Measurements from ENCODE around the gene MYO3B.

Gene MYO3B

DNA sequence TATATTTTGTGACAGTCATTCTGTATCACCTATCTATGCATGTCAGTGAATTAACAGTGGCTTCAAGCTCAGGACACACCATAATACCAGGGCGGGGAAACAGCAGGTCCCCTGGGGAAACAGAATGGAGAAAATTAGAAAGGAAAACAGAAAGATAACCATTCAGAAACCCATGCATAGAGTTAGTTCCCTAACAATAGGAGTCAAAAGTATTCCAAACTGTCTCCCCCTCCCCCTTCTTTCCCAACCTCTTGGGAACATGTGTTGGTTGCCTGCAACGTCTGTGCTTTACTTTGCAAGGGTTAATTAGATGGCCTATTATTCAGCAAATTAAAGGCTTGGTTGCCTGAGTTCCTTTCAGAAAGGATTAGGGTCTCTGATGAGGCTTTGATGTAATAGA is 176.4 kb downstream of the MYO3B start:
- no peak for DNase-seq (ENCODE audit: low read depth)

DNA sequence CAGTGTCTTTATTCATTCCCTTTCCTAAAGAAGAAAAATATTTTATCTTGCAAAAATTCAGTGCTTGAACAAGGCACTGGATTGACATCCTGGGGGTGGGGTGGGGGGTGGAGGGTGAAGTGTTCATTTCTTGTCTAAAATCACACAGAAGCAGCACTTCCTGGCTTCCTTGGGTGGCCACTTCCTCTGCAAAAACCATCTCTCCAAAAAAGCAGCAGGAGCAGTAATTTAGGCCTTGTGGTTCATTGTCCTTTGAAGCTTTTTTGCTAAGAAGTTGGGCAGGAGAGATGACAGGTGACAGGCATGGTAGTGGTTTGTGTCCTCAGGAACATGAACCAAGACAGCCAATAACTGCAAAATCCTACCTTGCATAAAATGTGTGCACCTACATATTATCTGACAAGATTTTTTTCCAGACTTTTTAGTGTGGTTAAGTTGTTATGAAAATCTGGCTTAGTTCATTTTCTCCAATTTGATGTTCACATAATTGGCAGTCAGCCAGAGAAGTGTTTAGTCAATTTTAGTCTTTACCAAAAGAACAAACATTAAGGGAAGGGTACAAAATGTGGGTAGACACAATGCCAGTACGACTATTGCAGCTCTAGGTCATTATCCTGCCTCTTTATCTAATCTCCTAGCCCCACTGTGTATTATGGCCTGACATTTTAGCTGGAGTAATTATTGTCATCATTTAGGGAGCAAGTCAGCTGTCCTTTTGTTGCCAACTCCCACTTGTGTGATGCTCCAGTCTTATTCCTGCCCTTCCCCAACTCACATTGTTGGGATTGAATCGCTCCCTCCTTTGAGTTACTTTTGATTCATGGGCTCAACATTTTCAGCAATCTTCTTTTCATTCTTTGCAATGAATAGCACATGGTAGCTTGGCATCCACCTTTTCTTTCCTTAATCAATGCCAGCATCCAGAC is 177.2 kb downstream of the MYO3B start:
- H3K4me3 ChIP-seq (ENCODE audit: low read depth, low read length): no peak overlapping the region
- no peak for DNase-seq (ENCODE audit: low read depth)

More for the DNA sequence above, 176.4 kb downstream of the MYO3B start:
- H3K4me3 ChIP-seq (ENCODE audit: low read depth, low read length): no peak overlapping the region

DNA sequence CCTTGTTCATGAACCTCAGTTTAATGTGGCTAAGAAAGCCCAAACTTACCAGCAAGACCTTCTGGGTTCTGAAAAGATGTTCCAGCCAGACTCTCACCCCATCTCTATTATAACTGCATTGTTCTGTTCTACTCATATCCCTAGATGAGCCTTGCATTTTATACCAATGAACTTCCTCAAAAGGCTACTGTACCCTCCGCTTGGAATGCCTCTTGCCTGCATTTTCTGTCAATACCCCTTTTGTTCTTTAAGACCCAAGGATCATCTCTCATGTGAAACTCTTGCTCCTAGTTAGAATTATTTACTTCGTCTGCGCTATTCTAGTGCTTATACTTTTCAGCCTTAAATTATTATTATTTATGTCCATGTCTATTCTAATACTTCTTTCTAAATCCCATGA is 181.5 kb downstream of the MYO3B start:
- H3K4me3 ChIP-seq (ENCODE audit: low read depth, low read length): no peak overlapping the region
- DNase-seq (ENCODE audit: low read depth): no peak

DNA sequence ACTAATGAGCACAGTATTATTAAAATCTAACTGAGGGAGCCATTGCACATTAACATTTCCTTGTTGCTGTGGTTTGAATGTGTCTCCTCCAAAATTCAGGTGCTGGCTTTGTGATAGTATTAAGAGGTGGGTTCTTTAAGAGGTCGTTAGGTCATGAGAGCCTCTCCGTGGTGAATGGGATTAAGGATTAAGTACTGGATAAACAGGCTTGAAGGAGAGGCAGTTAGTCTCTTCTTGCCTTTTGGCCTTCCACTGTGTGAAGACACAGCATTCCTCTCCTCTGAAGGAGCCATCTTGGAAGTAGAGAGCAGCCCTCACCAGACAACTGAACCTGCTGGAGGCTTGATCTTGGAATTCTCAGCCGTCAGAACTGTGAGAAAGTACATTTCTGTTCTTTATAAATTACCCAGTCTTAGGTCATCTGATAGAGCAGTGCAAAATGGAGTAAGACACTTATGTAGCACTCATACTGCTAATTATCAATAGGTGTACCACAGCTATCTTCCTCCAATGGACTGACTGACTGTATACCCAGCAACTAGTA is 182.7 kb downstream of the MYO3B start:
- DNase-seq (ENCODE audit: low read depth): no peak
- H3K4me3 ChIP-seq (ENCODE audit: low read depth, low read length): no peak overlapping the region

DNA sequence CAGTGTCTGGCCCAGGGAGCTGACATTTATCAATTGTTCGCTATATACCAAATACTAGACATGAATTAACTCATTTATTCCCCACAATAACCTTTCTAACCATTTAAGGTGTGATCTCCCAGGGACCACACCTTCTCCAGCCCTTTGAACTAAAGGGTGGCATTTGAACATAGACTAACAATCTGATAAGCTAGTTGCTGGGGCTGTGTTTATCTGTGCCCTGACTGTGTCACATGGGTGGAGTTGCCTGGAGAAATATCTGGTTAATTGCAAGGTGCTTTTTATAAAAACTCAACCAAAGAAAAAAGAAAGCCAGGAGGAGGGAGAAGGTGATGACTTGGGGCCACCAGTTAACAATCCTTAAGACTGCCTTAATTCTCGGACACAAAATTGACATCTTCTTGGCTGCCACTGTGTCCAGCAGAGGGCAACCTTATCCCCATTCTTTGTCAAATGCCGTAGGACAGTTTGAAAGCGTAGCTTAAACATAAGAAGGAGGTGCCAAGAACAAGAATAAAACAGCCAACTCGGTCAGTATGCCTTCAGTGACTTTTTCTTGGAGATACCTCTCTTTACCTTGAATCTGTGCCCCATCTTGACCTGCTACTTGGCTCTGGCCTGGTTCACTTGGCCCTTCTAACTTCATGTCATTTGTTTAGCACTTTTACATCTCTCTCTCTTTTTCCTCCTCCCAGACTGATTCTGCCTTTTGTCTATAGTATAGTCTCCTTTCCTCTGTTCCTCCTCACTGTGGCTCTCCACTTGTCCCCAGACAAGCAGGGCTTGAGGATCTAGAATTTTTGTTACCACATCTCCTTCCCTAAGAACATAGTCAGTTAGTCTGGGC is 183.4 kb downstream of the MYO3B start:
- DNase-seq (ENCODE audit: low read depth): no peak
- no peak overlapping the region for H3K4me3 ChIP-seq (ENCODE audit: low read depth, low read length)

DNA sequence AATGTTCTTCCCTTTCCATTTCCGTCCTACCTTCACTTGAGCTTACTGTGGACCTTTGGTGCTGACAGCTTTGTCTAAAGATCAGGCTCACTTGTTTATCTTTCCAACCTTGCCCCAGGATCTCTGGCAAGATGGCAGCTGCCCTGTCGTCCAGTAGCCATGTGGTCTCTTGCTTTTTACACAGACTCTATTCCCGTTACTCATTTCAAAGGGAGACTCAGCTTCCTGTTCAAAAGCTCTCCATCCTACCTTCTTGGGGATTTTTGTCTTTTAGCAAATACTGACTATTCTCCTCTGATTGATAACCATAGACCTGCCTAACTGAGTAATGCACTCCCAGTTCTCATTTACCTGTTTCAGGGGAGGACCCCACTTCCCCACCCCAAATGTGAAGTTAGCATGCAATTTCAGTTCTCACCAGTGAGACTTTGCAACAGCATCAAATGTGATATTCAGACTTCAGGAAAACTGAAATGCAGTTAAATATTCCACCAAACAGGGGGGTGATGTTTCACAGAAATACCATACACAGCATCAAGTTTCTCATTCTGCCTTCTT is 184.4 kb downstream of the MYO3B start:
- H3K4me3 ChIP-seq (ENCODE audit: low read depth, low read length): no peak overlapping the region
- DNase-seq (ENCODE audit: low read depth): no peak

DNA sequence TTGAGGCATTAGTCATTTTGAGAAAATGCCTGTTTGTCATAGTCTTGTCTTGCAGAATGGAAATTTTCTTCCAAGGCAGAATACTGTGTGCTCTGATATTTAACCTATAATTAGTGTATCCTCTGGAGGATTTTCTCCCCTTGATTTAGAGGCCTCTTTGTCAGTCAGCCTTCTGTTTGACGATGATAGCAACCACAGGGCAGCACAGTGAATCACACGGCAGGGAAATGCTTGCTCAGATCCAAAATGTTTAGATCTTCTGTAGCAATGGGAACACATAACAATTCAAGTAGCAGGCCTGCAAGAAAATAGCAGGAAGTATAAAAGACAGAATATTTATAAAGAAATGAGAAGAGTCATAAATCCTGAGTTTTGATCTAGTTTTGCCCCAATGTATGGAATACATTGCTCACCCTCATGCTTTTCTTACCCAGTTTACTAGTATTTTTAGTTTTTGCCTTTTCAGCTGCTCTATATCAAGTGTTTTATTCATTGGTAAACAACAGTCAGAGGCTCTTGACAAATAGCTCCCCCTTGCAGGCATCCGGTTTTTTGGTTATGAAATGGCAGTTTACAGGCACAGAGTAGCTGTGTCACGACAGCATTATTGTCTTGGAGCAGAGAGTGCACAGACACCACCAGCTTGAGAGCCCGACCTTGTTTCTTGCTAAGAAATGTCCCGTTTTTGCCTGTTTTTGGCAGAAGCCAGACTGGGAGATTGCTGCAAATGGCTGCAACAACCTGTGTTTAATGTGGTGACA is 185.1 kb downstream of the MYO3B start:
- DNase-seq (ENCODE audit: low read depth): no peak
- H3K4me3 ChIP-seq (ENCODE audit: low read depth, low read length): no peak overlapping the region

DNA sequence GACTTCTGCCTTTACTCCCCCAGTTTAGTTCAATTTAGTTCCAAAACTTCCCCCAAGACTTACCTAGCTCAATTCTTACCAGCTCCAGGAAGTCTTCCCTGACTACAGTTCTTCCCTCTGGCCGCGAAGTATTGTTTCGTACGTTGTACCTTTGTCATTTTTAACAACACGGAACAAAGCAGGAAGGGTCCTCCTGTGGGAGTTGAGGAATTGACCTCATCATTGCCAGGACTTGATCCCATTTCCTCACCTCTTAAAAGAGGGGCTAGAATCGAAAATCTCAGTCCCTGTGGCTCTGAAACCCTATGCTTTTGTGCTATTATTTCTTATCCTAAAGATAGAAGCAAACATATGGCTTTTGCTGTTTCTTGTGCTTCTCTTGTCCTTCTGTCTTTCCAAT is 187.1 kb downstream of the MYO3B start:
- H3K4me3 ChIP-seq (ENCODE audit: low read depth, low read length): no peak overlapping the region
- DNase-seq (ENCODE audit: low read depth): no peak

DNA sequence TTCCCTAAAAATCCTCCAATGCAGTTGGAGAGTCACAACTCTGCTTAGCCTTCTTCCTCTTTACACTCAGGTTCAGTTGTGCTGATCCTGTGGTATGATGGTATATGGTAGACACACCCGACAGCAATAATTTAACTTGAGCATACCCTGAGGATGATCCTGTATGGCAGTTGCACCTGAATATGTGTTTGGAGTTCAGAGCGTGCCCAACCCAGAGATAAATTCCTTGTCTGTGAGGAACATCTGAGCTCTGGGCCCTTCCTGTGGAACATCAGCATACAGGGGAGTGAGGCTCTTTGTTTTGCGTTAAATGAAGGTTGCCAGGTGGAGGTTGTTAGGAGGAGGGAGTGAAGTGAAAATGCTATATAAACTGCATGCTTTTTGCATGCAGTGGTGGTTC is 187.7 kb downstream of the MYO3B start:
- H3K4me3 ChIP-seq (ENCODE audit: low read depth, low read length): no peak overlapping the region
- no peak for DNase-seq (ENCODE audit: low read depth)

DNA sequence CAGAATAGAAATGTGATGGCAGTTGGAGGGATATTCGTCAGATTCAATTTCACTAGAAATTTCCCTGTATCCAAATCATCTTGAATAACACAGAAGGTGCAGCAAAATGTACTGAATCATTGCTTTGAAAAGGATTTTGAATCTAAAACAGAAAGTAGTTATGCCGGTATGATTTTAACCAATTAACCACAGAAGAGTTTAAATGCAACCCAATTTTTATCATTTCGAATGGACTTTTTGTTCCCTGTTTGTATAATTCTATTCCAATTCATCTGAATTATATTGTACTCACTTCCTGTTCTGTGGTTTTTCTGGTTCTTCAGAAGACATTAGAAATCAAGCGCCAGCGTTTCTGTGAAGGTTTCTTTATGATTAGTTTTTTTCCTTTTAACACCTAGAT is 190.4 kb downstream of the MYO3B start:
- DNase-seq (ENCODE audit: low read depth): no peak
- no peak overlapping the region for H3K4me3 ChIP-seq (ENCODE audit: low read depth, low read length)

DNA sequence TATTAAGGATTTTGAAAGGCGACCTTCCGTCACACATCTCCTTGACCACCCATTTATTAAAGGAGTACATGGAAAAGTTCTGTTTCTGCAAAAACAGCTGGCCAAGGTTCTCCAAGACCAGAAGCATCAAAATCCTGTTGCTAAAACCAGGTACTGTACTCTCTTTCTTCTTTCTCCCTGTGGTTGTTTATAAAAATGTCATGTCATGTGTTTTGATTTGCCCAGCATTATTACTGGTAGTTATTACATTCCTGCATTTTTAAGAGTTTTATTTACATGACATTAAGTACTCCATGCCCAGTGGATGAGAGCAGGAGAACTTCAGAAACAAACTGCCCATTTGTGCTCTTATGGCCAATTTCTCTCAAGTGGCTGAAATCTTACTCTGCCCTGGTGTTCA is 191.3 kb downstream of the MYO3B start:
- no peak overlapping the region for H3K4me3 ChIP-seq (ENCODE audit: low read depth, low read length)
- DNase-seq (ENCODE audit: low read depth): no peak

DNA sequence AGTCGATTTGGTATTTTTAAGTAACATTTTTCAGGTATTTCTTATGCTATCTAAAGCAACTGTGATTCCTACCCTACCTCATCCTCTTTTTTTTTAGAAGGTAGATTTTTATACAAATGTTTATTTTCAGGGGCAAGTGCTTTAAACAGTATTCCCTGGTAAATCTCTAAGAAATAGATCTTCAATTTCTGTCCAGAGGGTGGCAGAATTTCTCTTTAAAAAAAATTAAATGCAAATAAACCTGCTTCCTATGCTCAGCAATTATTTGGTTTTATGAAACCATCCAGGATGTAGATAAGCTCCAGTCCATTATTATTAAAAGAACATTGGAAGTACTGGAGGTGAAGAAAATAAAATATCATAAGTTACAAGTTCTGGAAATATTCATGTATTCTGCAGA is 191.9 kb downstream of the MYO3B start:
- no peak overlapping the region for H3K4me3 ChIP-seq (ENCODE audit: low read depth, low read length)
- no peak for DNase-seq (ENCODE audit: low read depth)

DNA sequence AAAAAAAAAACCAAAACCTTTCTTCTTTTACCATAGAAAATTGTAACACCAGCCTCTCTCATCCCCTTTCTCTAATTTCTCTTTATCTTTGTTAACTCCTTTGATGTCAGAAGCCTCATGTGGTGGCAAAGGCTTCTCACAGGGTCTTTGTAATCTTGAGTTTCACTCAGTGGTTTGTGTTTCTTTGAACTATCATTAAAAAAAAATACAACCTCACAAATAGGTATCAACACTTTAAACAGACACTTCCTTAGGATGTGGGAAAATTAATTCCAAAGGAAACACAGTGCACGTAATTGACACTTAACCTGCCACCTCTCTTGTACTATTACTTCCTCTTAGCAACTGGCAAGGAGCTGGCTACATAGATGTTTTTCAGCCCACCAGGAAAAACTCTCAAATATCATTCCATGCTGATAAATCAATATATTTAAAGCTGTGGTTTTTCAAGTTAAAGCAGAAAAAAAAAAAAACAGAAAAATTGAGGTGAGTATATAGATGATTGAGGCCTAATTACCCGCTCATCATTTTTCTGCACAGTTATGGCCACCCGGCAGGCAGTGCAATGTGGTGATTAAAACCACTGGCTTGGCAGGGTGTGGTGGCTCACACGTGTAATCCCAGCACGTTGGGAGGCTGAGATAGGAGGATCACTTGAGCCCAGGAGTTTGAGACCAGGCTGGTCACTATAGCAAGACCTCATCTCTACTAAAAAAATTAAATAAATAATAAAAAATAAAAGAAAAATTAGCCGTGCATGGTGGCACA is 193.5 kb downstream of the MYO3B start:
- no peak overlapping the region for H3K4me3 ChIP-seq (ENCODE audit: low read depth, low read length)
- DNase-seq (ENCODE audit: low read depth): no peak

DNA sequence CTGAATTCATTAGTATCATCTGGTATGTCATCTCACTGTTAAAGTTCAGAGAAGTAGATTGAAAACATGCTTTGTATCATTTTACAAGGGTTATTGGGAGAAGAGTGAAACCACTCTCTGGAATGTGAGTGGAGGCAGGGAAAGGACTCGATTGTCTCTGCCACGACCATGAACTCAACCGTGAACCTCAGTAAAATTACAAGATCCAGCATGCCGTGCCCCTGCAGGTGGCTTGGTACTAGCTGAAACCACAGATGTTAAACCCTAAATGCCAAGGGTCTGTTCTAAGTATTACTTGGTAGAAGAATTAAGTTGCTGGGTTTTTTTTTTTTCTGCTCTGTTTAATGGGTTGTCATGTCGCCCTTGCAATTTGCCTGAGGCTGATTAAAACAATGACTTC is 197.2 kb downstream of the MYO3B start:
- DNase-seq (ENCODE audit: low read depth): no peak
- H3K4me3 ChIP-seq (ENCODE audit: low read depth, low read length): no peak overlapping the region

DNA sequence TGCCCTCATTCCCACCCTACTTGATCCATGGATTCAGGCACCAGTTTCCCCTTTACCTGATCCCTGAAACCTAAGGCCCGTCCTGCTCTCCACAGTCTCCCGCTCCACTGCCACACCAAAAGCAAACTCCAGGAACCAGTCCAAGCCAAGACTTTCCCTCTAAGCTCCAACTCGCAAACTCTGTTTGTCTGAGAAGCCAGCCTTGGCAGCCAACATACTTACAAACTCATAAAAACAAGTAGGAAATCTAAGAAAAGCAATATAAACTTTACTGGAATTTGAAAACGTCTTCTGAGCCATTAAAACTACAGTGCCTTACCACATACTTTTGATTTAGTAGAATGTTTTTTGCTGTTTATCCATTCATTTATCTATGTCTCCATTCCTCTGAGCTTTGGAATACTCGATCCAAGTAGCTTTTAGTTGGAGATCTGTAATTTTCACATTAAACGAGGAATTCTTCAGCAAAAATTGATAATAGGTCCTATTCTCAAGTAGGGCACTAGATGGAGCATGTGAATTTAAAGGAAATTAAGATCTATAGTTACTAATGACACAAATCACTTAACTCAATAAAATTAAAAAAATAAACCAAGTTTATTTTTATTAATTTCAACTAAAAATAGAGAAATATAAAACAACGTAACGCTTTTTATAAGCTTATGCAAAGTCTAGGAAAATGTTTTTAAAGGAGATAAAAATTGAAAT is 199.7 kb downstream of the MYO3B start:
- H3K4me3 ChIP-seq (ENCODE audit: low read depth, low read length): no peak overlapping the region
- DNase-seq (ENCODE audit: low read depth): no peak

DNA sequence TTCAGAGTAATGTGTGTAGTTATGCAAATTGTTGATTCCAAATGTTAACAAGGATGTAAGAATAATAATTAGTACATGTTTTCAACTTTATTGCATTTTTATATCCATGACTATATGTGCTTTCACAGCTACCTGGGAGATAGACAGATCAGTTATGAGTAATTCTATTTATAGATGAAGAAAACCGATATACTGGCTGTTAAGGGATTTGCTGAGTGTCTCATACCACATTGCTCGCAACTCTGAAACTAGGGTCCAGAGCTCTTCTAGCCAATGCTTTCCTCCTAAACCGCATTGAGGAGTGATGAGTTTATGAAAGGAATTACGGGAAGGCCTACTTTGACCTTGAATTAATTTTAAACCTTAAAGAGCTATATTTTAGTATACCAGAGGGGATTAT is 202.3 kb downstream of the MYO3B start:
- no peak for DNase-seq (ENCODE audit: low read depth)

DNA sequence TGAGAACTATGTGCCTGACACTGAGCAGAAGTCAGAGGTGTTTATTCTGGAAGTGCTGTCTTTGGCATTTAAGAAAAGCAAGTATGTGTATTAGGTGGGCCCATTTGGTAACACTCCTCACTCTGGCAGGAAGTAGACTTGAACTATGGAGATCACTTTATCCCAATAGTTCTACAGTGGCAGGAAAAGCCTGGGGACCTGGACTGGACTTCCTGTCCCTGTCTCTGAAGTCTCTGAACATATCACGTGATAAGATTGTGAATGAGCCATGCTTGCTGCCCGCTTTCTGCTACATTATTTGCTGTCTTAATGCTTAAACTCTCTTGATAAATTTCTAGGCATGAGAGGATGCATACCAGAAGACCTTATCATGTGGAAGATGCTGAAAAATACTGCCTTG is 203.7 kb downstream of the MYO3B start:
- no peak for DNase-seq (ENCODE audit: low read depth)
- H3K4me3 ChIP-seq (ENCODE audit: low read depth, low read length): no peak overlapping the region

More for the DNA sequence above, 202.3 kb downstream of the MYO3B start:
- H3K4me3 ChIP-seq (ENCODE audit: low read depth, low read length): no peak overlapping the region

DNA sequence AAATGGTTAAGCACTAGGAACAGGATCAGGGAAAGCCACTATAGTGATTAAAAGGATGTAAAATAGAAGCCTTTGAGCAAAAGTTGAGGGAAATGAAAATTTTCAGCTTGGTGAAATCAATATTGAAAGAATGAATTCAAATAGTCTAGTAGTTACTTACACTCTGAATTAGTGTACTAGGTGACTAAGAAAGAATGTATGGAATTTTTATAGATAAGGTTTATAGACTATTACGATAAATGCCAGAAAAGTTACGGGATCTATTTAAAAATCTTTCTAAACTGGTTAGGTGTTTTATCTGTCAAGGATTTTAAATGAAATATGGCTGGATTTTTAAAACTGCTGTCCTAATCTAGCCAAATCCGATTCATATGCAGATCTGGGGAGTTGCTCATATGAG is 208.6 kb downstream of the MYO3B start:
- no peak for DNase-seq (ENCODE audit: low read depth)
- no peak overlapping the region for H3K4me3 ChIP-seq (ENCODE audit: low read depth, low read length)
